Loucy (cell line): ENCODE data around the gene GON7.

ENCODE experiments used
- H2AFZ ChIP-seq: fragments of 200-600 bp; sonication (generic); 2 replicates; pipeline ENCODE4 v1.6.0; 2016; ENCODE audit warnings: antibody characterized with exemption, mild to moderate bottlenecking, low read length, moderate library complexity
- H3F3A ChIP-seq: fragments of 200-600 bp; 2 replicates; pipeline ENCODE4 v1.6.0; 2016; ENCODE audit warnings: antibody characterized with exemption, low read depth, mild to moderate bottlenecking
- H3K27me3 ChIP-seq: fragments of 200-600 bp; sonication (generic); 2 replicates; pipeline ENCODE4 v1.6.1; 2014; ENCODE audit warnings: low read length, mild to moderate bottlenecking; ENCODE audit not compliant: insufficient read depth, poor library complexity, severe bottlenecking
- H3K36me3 ChIP-seq: fragments of 200-600 bp; sonication (generic); 2 replicates; pipeline ENCODE4 v1.6.1; 2016; ENCODE audit warnings: low read length; ENCODE audit not compliant: insufficient read depth
- H3K4me1 ChIP-seq: fragments of 200-600 bp; sonication (generic); 2 replicates; pipeline ENCODE4 v1.5.1; 2014; ENCODE audit warnings: low read length, mild to moderate bottlenecking; ENCODE audit not compliant: insufficient read depth, poor library complexity, severe bottlenecking
- H3K4me2 ChIP-seq: fragments of 200-600 bp; sonication (generic); 2 replicates; pipeline ENCODE4 v1.6.0; 2014; ENCODE audit warnings: antibody characterized with exemption, low read length, low read depth, mild to moderate bottlenecking; ENCODE audit not compliant: poor library complexity, severe bottlenecking
- H3K4me3 ChIP-seq: fragments of 200-600 bp; sonication (generic); 2 replicates; pipeline ENCODE4 v1.5.1; 2014; ENCODE audit warnings: low read length, mild to moderate bottlenecking, mixed read lengths; ENCODE audit not compliant: poor library complexity, severe bottlenecking
- H3K79me2 ChIP-seq: fragments of 200-600 bp; sonication (generic); 2 replicates; pipeline ENCODE4 v1.6.1; 2014; ENCODE audit warnings: low read length; ENCODE audit not compliant: insufficient read depth
- H3K9ac ChIP-seq: fragments of 200-600 bp; sonication (generic); 2 replicates; pipeline ENCODE4 v1.6.0; 2014; ENCODE audit warnings: mild to moderate bottlenecking, low read depth, low read length, moderate library complexity; ENCODE audit not compliant: poor library complexity, severe bottlenecking
- H3K9me2 ChIP-seq: fragments of 200-600 bp; sonication (generic); replicated peaks from 2 replicates; pipeline ENCODE4 v1.6.1; 2016; ENCODE audit warnings: low read depth, low read length, mixed read lengths
- H3K9me3 ChIP-seq: fragments of 200-600 bp; sonication (generic); 2 replicates; pipeline ENCODE4 v1.6.1; 2014; ENCODE audit warnings: mild to moderate bottlenecking, antibody characterized with exemption, low read length, low read depth; ENCODE audit not compliant: insufficient read depth
- H4K20me1 ChIP-seq: fragments of 200-600 bp; sonication (generic); 2 replicates; pipeline ENCODE4 v1.6.0; 2014; ENCODE audit warnings: antibody characterized with exemption, low read length, mild to moderate bottlenecking; ENCODE audit not compliant: insufficient read depth, poor library complexity, severe bottlenecking
- EZH2phosphoT487 ChIP-seq: fragments of 200-600 bp; IDR thresholded peaks from 2 replicates; pipeline ENCODE4 v1.6.1; 2018; ENCODE audit warnings: antibody characterized with exemption, mild to moderate bottlenecking, moderate library complexity, borderline replicate concordance
- TF ChIP-seq, protein P1 (sequence below): fragments of 200-600 bp; sonication (generic); conservative IDR thresholded peaks from 2 replicates; pipeline ENCODE4 v1.5.1; 2014; ENCODE audit warnings: mild to moderate bottlenecking, antibody characterized with exemption, low read length

GON7 gene

GRCh38 chr14:93245764-93246420 lies 39.0 kb upstream of the GON7 start:
- no peaks in the 10 kb centered on the region for H3K9me2 ChIP-seq
- no peaks in the 10 kb centered on the region for H3F3A ChIP-seq
- no peaks in the 10 kb centered on the region for H3K9me3 ChIP-seq
- peaks cover 91% of the 10 kb centered on the region for H3K36me3 ChIP-seq
- no peaks in the 10 kb centered on the region for H3K27me3 ChIP-seq
- H3K4me2 ChIP-seq: no peak overlapping the region
- H3K4me3 ChIP-seq: no peak overlapping the region
- no peak overlapping the region for H3K9ac ChIP-seq
- no peak overlapping the region for H2AFZ ChIP-seq
- TF ChIP-seq, protein P1, sequence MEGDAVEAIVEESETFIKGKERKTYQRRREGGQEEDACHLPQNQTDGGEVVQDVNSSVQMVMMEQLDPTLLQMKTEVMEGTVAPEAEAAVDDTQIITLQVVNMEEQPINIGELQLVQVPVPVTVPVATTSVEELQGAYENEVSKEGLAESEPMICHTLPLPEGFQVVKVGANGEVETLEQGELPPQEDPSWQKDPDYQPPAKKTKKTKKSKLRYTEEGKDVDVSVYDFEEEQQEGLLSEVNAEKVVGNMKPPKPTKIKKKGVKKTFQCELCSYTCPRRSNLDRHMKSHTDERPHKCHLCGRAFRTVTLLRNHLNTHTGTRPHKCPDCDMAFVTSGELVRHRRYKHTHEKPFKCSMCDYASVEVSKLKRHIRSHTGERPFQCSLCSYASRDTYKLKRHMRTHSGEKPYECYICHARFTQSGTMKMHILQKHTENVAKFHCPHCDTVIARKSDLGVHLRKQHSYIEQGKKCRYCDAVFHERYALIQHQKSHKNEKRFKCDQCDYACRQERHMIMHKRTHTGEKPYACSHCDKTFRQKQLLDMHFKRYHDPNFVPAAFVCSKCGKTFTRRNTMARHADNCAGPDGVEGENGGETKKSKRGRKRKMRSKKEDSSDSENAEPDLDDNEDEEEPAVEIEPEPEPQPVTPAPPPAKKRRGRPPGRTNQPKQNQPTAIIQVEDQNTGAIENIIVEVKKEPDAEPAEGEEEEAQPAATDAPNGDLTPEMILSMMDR: no peak
- TF ChIP-seq EZH2phosphoT487: no peak
- no peaks in the 10 kb centered on the region for H4K20me1 ChIP-seq
- H3K4me1 ChIP-seq: no peaks in the 10 kb centered on the region
- no peaks in the 10 kb centered on the region for H3K79me2 ChIP-seq

DNA sequence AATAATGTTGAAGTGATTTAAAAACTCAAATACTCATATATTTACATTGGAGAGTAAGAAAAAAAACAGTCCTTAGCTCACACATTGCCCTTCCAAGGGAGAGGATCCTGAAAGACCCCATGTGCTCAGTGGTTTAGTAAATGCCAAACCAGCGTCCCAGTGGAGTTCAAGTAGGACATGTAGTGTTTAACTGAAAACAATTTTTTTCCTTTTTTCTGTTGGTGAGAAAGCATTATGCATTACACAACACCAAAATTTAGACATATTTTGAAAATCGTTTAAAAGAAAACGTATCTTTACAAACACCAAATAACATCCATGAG lies 33.8 kb upstream of the GON7 start:
- Histone ChIP-seq H3K4me1 (no peaks in the 10 kb centered on the region), H3K4me2 (no peak overlapping the region), H3K27me3 (no peaks in the 10 kb centered on the region), H3K9ac (no peak overlapping the region), H3K36me3 (peaks cover 54% of the 10 kb centered on the region; the same call in 1 of the 2 replicates), H4K20me1 (no peaks in the 10 kb centered on the region), H3F3A (no peaks in the 10 kb centered on the region), H3K9me2 (no peaks in the 10 kb centered on the region), H3K4me3 (no peak overlapping the region), H3K79me2 (no peaks in the 10 kb centered on the region), H2AFZ (no peak overlapping the region), H3K9me3 (no peaks in the 10 kb centered on the region)
- TF ChIP-seq, protein P1: no peak
- TF ChIP-seq EZH2phosphoT487: no peak

GRCh38 chr14:93239869-93240677 lies 33.2 kb upstream of the GON7 start:
- Histone ChIP-seq H3K9me3 (no peaks in the 10 kb centered on the region), H3K4me3 (no peak overlapping the region), H3K4me2 (no peak overlapping the region), H2AFZ (no peak overlapping the region), H3K4me1 (no peaks in the 10 kb centered on the region), H3K9me2 (no peaks in the 10 kb centered on the region), H3K27me3 (no peaks in the 10 kb centered on the region), H3K79me2 (no peaks in the 10 kb centered on the region), H3F3A (no peaks in the 10 kb centered on the region), H4K20me1 (no peaks in the 10 kb centered on the region), H3K9ac (no peak overlapping the region), H3K36me3 (peaks cover 48% of the 10 kb centered on the region; the same call in 1 of the 2 replicates)
- TF ChIP-seq, protein P1: no peak
- no peak for TF ChIP-seq EZH2phosphoT487
